Lower leg skin (tissue), 3 donors: ENCODE data around the gene ARHGEF10L.

ENCODE experiments used
- CTCF ChIP-seq, 3 donors: fragments of 450-650 bp; IDR thresholded peaks; one replicate each; pipeline ENCODE4 v1.5.1; 2016; ENCODE audit warnings: antibody characterized with exemption in 3 of 3, mild to moderate bottlenecking in 3 of 3, moderate library complexity in 2 of 3
- POLR2A ChIP-seq, 2 donors: fragments of 450-650 bp; IDR thresholded peaks; one replicate each; pipeline ENCODE4 v1.6.1; 2016 to 2017; ENCODE audit warnings: antibody characterized with exemption in 2 of 2, mild to moderate bottlenecking in 1 of 2, moderate library complexity in 1 of 2

- TF ChIP-seq CTCF (IDR thresholded peaks at IDR 0.05) (no peak), POLR2A (IDR thresholded peaks at IDR 0.05) (no peak)
Observed at GRCh38 chr1:17581389-17582123, 42.1 kb downstream of the ARHGEF10L start.
